ENCODE measurements around the gene GLB1L2.

DNA sequence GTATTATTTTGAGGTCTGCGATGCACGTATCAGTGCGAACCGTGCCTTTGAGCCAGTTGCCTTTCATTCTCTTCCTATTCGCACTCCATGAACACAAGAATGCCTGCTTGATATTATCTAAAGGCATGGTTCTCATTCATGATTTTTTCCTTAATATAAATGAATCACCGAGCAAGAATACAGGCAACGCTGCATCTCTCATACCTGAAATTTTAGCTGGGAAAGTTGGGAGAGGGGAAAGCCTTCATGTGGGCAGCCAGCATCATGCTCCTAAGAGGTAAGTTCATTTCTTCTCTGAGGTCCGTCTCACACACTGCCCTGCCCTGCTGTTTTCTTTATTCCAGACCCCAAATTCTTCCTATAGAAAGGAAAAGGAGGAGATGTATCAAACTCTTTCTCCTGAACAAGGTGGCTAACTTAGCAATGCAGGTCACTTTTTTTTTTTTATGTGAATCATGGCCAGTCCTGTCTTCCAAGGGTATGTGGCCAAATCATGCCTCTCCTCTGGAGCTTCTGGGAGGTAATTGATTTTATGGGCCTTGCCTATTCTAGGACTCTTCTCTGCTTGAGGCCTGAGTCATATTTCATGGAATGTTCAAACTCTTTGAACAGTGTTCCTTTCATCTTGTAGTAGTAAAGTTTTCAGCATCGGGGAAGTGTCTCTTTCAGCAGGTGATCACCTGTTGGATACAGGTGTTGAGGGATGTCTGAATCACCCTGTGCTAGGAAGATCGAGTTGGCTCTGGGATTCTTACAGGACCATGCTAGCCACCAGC is 3.2 kb downstream of the GLB1L2 start:
- no peak for TF ChIP-seq POLR2AphosphoS5 (IDR thresholded peaks at IDR 0.05; ENCODE audit: low read depth)
- TF ChIP-seq NANOG (IDR thresholded peaks at IDR 0.05; ENCODE audit: borderline replicate concordance), result no peak
- TF ChIP-seq, protein P1, sequence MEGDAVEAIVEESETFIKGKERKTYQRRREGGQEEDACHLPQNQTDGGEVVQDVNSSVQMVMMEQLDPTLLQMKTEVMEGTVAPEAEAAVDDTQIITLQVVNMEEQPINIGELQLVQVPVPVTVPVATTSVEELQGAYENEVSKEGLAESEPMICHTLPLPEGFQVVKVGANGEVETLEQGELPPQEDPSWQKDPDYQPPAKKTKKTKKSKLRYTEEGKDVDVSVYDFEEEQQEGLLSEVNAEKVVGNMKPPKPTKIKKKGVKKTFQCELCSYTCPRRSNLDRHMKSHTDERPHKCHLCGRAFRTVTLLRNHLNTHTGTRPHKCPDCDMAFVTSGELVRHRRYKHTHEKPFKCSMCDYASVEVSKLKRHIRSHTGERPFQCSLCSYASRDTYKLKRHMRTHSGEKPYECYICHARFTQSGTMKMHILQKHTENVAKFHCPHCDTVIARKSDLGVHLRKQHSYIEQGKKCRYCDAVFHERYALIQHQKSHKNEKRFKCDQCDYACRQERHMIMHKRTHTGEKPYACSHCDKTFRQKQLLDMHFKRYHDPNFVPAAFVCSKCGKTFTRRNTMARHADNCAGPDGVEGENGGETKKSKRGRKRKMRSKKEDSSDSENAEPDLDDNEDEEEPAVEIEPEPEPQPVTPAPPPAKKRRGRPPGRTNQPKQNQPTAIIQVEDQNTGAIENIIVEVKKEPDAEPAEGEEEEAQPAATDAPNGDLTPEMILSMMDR (conservative IDR thresholded peaks at IDR 0.05; ENCODE audit: low read depth in 2 of 2), result no peak
- TF ChIP-seq EZH2 (IDR thresholded peaks at IDR 0.05; ENCODE audit: low read depth, unreplicated experiment), result no peak
- TF ChIP-seq ZNF331 (CRISPR knock-in tag; IDR thresholded peaks at IDR 0.05; ENCODE audit: low read depth), result no peak
- TF ChIP-seq EZH2phosphoT487 (IDR thresholded peaks at IDR 0.05; ENCODE audit: unreplicated experiment), result no peak
- TF ChIP-seq, protein P2, sequence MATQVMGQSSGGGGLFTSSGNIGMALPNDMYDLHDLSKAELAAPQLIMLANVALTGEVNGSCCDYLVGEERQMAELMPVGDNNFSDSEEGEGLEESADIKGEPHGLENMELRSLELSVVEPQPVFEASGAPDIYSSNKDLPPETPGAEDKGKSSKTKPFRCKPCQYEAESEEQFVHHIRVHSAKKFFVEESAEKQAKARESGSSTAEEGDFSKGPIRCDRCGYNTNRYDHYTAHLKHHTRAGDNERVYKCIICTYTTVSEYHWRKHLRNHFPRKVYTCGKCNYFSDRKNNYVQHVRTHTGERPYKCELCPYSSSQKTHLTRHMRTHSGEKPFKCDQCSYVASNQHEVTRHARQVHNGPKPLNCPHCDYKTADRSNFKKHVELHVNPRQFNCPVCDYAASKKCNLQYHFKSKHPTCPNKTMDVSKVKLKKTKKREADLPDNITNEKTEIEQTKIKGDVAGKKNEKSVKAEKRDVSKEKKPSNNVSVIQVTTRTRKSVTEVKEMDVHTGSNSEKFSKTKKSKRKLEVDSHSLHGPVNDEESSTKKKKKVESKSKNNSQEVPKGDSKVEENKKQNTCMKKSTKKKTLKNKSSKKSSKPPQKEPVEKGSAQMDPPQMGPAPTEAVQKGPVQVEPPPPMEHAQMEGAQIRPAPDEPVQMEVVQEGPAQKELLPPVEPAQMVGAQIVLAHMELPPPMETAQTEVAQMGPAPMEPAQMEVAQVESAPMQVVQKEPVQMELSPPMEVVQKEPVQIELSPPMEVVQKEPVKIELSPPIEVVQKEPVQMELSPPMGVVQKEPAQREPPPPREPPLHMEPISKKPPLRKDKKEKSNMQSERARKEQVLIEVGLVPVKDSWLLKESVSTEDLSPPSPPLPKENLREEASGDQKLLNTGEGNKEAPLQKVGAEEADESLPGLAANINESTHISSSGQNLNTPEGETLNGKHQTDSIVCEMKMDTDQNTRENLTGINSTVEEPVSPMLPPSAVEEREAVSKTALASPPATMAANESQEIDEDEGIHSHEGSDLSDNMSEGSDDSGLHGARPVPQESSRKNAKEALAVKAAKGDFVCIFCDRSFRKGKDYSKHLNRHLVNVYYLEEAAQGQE (IDR thresholded peaks at IDR 0.05; ENCODE audit: unreplicated experiment), result no peak
- TF ChIP-seq, protein P3, sequence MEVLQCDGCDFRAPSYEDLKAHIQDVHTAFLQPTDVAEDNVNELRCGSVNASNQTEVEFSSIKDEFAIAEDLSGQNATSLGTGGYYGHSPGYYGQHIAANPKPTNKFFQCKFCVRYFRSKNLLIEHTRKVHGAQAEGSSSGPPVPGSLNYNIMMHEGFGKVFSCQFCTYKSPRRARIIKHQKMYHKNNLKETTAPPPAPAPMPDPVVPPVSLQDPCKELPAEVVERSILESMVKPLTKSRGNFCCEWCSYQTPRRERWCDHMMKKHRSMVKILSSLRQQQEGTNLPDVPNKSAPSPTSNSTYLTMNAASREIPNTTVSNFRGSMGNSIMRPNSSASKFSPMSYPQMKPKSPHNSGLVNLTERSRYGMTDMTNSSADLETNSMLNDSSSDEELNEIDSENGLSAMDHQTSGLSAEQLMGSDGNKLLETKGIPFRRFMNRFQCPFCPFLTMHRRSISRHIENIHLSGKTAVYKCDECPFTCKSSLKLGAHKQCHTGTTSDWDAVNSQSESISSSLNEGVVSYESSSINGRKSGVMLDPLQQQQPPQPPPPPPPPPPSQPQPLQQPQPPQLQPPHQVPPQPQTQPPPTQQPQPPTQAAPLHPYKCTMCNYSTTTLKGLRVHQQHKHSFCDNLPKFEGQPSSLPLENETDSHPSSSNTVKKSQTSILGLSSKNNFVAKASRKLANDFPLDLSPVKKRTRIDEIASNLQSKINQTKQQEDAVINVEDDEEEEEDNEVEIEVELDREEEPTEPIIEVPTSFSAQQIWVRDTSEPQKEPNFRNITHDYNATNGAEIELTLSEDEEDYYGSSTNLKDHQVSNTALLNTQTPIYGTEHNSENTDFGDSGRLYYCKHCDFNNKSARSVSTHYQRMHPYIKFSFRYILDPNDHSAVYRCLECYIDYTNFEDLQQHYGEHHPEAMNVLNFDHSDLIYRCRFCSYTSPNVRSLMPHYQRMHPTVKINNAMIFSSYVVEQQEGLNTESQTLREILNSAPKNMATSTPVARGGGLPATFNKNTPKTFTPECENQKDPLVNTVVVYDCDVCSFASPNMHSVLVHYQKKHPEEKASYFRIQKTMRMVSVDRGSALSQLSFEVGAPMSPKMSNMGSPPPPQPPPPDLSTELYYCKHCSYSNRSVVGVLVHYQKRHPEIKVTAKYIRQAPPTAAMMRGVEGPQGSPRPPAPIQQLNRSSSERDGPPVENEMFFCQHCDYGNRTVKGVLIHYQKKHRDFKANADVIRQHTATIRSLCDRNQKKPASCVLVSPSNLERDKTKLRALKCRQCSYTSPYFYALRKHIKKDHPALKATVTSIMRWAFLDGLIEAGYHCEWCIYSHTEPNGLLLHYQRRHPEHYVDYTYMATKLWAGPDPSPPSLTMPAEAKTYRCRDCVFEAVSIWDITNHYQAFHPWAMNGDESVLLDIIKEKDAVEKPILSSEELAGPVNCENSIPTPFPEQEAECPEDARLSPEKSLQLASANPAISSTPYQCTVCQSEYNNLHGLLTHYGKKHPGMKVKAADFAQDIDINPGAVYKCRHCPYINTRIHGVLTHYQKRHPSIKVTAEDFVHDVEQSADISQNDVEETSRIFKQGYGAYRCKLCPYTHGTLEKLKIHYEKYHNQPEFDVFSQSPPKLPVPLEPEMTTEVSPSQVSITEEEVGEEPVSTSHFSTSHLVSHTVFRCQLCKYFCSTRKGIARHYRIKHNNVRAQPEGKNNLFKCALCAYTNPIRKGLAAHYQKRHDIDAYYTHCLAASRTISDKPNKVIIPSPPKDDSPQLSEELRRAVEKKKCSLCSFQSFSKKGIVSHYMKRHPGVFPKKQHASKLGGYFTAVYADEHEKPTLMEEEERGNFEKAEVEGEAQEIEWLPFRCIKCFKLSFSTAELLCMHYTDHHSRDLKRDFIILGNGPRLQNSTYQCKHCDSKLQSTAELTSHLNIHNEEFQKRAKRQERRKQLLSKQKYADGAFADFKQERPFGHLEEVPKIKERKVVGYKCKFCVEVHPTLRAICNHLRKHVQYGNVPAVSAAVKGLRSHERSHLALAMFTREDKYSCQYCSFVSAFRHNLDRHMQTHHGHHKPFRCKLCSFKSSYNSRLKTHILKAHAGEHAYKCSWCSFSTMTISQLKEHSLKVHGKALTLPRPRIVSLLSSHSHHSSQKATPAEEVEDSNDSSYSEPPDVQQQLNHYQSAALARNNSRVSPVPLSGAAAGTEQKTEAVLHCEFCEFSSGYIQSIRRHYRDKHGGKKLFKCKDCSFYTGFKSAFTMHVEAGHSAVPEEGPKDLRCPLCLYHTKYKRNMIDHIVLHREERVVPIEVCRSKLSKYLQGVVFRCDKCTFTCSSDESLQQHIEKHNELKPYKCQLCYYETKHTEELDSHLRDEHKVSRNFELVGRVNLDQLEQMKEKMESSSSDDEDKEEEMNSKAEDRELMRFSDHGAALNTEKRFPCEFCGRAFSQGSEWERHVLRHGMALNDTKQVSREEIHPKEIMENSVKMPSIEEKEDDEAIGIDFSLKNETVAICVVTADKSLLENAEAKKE (CRISPR knock-in tag; IDR thresholded peaks at IDR 0.05), result no peak
- no peak for TF ChIP-seq JUNB (IDR thresholded peaks at IDR 0.05; ENCODE audit: unreplicated experiment)
- TF ChIP-seq, protein P4, sequence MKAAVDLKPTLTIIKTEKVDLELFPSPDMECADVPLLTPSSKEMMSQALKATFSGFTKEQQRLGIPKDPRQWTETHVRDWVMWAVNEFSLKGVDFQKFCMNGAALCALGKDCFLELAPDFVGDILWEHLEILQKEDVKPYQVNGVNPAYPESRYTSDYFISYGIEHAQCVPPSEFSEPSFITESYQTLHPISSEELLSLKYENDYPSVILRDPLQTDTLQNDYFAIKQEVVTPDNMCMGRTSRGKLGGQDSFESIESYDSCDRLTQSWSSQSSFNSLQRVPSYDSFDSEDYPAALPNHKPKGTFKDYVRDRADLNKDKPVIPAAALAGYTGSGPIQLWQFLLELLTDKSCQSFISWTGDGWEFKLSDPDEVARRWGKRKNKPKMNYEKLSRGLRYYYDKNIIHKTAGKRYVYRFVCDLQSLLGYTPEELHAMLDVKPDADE (IDR thresholded peaks at IDR 0.05), result no peak
- no peak for TF ChIP-seq CREB1 (CRISPR knock-in tag; IDR thresholded peaks at IDR 0.05; ENCODE audit: low read depth)
- no peak for TF ChIP-seq STAT1 (IDR thresholded peaks at IDR 0.05; ENCODE audit: unreplicated experiment)

Measured in GM23338 (cell line).